HG03342 (cell line): ENCODE results near the gene UNC5C.
"Not testable (repeated sequence)": the region's sequence is repeated elsewhere in the genome, so short reads cannot be mapped to it uniquely, and the experiment has no call there.

Experiments used
- ATAC-seq: cut with Tn5 transposase; IDR thresholded peaks from one replicate; pipeline ENCODE4 v1.9.1; 2021; ENCODE audit warnings: mild to moderate bottlenecking, moderate library complexity; ENCODE audit not compliant: unreplicated experiment

UNC5C gene

DNA sequence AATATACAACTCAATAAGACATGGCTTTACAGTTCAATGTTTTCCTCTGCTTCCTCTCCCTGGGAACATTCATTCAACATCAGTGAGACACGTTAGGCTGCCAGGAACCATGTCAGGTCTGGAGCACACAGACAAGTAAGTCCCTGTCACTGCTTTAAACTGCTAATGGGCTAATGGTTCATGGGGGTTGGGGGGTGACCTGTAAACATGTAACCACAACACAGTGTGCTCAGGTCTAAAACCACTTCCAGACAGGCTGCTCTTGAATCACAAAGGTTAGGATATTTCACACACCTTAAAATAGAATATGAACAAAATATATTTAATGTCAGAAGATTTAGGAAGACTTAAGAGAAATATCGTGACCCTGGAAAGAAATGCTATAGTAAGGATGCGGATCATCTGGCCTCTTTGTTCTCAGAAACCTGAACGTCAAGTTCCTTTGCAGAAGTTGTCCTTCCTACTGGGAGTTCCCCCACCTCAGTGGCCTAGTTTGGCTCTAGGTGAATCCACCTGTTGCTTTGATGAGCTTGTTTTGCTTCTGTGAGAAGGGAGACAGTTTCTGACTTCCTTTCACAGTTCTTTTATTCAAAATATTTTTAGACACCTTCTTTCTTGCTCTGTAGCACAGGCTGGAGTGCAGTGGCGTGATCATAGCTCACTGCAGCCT lies 359.9 kb downstream of the UNC5C start:
- ATAC-seq = no peak

DNA sequence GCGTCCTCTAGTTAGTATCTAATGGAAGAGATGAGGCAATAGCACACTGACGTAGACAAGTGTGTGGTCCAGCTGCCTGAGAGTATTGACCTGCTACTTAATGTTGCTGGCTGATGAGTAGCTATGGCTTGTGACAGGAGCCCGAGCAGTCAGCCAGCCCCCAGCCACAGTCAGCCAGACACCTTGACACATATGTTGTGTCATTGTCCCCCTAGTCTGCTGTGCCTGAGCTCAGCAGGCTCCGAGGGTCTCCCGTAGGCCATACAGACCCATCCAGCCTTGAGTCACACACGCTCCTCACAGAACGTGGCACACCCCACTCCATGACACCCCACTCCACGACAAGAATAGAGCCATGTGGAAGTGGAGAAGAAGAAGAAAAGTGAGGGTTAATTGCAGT lies 362.1 kb downstream of the UNC5C start:
- no peak for ATAC-seq

DNA sequence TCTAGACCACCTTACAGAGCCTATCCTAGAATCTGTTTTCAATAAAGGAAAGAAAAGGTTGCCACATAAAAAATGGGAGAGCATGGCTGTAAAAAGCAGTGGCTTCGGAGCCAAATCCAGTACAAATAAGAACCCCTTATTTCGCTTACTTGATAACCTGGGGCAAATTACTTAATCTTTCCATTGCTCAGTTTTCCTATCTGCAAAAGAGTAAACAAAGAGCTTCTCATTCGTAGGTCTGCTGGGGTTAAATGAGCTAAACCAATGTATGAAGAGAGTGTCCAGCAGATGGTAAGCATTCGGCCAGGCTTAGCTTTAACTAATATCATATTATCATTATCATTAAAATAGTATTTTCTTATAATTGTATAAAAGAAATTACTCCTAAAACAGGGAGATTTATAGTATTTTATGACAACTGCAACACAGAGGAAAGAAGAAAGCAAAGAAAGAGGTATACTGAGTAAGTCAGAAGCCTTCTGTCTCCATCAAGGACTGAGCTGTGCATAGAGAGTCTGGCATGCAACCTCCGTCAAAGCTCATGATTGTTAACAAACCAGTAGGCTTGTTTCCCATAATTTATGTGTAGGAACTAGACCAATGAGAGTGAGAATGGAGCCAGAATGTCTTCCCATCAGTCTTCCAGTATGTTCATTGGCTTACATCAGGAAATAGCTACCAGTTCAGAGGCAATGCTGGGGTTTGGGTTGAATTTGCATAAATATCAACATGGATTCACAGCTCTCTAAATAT lies 364.9 kb downstream of the UNC5C start:
- ATAC-seq = no peak

GRCh38 chr4:95181996-95182306 lies 366.8 kb downstream of the UNC5C start:
- no peak for ATAC-seq

DNA sequence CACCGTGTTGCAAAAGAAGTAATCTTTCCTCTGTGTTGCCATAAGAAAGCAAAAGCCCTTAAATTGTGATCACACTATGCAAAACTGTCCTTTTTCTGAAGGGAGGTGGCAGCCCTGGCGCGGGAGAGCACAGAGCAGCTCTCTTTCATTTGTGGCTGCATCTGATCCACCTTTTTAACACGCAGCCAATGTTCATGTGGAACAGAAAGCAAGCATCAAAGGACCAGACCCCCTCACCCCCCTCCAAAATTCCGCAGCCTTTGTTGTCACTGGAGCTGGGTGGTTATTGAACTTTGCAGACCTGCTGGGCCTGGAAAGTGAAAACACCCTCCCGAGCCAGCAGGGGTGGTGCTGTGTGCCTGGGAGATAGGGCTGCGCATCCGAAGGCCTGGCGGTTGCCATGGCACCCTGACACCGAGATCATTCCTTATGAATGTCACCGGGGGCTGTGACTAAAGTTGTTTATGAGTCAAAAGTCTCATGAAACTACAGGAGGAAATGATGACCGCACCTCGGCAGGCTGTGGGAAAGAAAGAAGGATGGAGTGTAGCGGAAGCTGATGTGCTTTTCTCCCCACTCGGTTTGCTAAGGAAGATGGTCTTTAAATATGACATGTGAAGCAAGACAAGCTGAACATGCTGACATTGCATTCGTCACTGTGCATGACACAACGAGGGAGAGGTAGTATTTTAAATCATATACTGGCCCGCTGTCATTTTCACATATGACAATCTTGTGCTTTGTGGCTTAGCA lies 367.4 kb downstream of the UNC5C start:
- ATAC-seq = no peak

DNA sequence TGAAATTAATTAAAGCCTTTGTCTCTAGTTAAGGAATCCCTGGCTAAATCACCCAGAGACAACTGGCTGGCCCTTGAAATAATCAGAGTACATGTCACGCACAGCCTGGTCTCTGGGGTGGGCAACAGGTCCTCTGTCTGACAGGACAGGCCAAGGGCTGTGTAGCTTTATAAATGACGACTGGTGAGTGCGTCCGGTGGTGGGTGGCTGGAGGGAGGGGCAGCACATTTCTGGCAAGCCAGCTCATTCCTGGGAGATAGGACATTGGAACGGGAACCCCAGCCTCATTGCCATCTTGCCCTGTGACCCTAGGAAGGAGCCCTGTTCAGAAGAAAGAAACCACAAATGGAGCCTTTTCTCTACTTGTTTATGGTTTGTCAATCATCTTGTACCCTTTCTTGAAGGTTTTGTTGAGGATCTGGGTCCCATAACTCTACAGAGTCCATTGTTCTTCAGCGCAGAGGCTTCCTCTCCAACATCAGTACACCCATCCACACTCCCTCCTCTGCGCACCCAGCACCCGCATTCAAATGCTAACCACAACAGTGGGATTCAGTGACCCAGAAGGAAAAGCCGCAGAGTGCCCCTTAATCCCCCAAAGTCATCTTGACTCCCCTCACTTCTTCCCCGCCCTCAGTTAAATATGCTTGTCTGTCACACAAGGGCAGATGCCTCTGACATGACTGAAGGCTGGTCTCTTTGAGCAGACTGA lies 368.1 kb downstream of the UNC5C start:
- no peak for ATAC-seq

- no peak for ATAC-seq
These were observed 369.8 kb downstream of the UNC5C start for GRCh38 chr4:95178938-95179337.

DNA sequence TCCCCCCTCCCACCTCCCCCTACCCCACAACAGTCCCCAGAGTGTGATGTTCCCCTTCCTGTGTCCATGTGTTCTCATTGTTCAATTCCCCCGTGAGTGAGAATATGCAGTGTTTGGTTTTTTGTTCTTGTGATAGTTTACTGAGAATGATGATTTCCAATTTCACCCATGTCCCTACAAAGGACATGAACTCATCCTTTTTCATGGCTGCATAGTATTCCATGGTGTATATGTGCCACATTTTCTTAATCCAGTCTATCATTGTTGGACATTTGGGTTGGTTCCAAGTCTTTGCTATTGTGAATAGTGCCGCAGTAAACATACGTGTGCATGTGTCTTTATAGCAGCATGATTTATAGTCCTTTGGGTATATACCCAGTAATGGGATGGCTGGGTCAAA lies 377.4 kb downstream of the UNC5C start:
- ATAC-seq = not testable (repeated sequence)

DNA sequence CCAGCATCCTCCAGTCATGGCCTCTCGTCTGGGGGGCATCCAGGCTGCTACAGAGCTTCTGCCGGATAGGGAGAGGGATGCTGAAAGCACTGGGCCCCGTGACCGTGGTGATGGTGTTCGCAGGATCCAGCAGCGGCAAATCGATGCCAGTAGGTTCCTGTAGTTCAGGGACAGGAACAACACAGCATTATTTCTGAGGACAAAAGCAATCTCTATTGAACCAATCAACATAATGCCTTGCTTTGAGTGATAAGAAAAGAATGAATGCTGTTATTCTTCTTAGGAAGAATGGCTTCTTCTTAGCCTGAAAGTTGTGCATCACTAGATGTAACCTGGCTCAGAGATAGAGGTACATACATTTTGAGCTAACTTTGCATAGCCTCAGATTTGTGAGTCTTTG lies 378.6 kb downstream of the UNC5C start:
- ATAC-seq = no peak

- ATAC-seq = no peak
These were observed 381.0 kb downstream of the UNC5C start for GRCh38 chr4:95167805-95168204.

DNA sequence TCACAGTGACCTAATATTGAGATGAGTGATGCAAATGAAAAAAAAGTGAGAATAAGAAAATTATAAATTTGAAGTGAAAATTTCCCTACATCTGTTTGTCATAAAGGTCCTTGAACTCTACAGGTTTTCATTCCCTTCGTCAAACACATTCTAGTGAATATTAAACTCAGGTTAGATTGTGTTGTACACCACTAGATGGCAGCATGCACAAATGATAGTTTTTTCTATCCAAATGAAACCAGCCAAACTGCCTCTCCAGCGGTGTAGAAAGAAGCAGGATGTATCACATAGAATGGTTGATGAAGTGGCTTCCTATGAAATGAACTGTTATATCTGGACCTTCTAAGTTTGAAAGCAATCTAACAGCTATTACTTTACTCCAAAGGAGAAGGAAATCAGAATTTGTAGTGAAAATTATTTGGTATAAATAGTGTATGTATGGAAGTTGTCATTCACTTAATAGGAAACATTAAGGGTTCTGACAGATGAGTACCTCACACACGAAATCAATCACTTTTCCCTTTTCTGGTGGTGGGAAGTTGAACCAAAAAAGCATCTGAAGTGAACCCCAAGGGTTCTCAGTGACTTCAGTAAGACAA lies 382.7 kb downstream of the UNC5C start:
- ATAC-seq = peak; percentile 87

GRCh38 chr4:95162867-95163266 lies 385.9 kb downstream of the UNC5C start:
- ATAC-seq = no peak

DNA sequence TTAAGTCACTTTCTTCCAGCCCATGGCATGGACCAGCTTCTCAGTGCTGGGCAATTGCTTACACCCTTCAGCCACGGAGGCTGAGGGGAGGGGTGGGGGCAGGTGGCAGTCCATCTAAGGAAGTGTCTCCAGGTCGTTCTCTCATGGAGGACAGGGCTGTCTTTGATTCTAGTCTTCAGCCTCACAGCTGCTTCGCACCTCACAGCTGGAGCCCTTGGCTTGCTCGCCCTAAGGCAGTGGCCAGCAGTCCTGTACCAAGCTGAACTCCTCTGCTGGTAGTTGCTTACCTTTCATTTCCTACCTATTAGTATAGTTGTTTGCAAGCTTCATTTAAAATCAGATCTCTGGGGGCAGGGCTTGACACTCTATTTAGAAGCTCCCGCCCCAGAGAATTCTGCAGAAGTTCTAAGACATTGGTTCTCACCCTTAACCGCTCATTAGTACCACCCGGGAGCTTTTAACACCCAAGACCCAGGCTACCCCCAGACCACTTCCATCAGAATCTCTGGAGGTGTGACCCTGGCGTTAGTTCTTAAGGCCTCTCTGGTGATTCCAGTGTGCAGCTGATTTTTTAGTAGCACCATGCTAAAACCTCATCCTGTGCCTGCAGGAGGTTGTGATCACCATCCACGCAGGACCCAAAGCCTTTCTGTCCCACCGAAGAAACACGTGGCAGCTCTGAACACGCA lies 386.8 kb downstream of the UNC5C start:
- ATAC-seq = no peak

- ATAC-seq = no peak
These were observed 389.4 kb downstream of the UNC5C start for GRCh38 chr4:95159384-95159783.

GRCh38 chr4:95158626-95159025 lies 390.1 kb downstream of the UNC5C start:
- ATAC-seq = no peak

- ATAC-seq = no peak
These were observed 390.7 kb downstream of the UNC5C start for GRCh38 chr4:95158045-95158444.

DNA sequence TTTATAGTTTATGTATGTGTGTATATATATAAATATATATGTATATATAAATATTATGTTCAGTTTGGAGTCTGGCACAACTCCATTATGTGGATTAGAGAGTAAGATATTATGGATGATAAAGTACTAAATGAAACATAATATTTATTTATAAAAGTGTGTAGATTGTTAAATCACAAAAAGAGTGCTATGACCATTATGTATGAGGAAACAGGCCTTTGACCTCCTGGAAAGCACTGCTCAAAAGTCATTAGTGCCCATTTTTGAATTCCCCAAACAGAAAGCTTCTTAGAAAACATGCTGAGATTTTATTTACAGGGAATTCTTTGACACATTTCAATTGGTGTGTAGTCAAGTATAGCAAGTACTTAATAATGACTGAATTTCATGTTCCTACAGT lies 391.2 kb downstream of the UNC5C start:
- ATAC-seq = no peak

- ATAC-seq = no peak
These were observed 392.4 kb downstream of the UNC5C start for GRCh38 chr4:95156452-95156765.

GRCh38 chr4:95155759-95156451 lies 392.9 kb downstream of the UNC5C start:
- peak; percentile 69 for ATAC-seq

- no peak for ATAC-seq
These were observed 395.6 kb downstream of the UNC5C start for GRCh38 chr4:95153182-95153581.
